GM06990 (cell line): Measurements from ENCODE around the gene CWC22.

Experiments used
- DNase-seq: peaks from one replicate; pipeline ENCODE4 v3.0.0-alpha.2; 2011; ENCODE audit not compliant: insufficient read length; ENCODE audit errors: extremely low read depth
- H3K27me3 ChIP-seq: replicated peaks from 2 replicates; pipeline ENCODE4 v1.6.0; 2011; ENCODE audit warnings: low read length; ENCODE audit not compliant: control insufficient read depth, insufficient read depth
- H3K36me3 ChIP-seq: 2 replicates; pipeline ENCODE4 v1.5.1; 2011; ENCODE audit warnings: low read length; ENCODE audit not compliant: control insufficient read depth, insufficient read depth
- H3K4me3 ChIP-seq: replicated peaks from 2 replicates; pipeline ENCODE4 v1.5.1; 2011; ENCODE audit warnings: low read depth, mild to moderate bottlenecking, control low read depth, low read length
- TF ChIP-seq, protein P1 (sequence below): IDR thresholded peaks from 2 replicates; pipeline ENCODE4 v1.5.1; 2011; ENCODE audit warnings: low read length, control low read depth, mild to moderate bottlenecking, inconsistent platforms; ENCODE audit not compliant: insufficient read depth, poor library complexity, severe bottlenecking

Gene CWC22

DNA sequence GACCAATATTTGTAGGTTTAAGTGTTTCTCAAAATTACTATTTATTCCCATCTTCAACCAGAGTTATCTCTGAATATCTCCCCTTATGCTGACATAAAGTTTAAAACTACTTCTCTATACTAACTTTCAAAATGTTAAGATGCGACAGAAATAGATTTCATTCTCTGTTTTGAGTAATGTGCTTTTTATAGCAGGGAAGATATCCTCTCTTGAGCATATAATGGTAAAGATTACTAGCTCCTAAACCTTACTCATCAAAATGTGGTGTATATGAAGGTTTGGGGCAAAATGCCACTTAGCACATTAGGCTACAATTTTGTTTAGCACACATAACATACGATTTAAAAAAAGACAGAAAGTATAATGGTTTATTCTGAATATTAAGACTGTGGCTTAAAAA lies 54.4 kb downstream of the CWC22 start:
- peak; percentile 21 for DNase-seq
- H3K4me3 ChIP-seq = no peak overlapping the region
- H3K27me3 ChIP-seq = no peaks in the 10 kb centered on the region
- H3K36me3 ChIP-seq = peaks cover 1% of the 10 kb centered on the region; the same call in 1 of the 2 replicates
- TF ChIP-seq, protein P1, sequence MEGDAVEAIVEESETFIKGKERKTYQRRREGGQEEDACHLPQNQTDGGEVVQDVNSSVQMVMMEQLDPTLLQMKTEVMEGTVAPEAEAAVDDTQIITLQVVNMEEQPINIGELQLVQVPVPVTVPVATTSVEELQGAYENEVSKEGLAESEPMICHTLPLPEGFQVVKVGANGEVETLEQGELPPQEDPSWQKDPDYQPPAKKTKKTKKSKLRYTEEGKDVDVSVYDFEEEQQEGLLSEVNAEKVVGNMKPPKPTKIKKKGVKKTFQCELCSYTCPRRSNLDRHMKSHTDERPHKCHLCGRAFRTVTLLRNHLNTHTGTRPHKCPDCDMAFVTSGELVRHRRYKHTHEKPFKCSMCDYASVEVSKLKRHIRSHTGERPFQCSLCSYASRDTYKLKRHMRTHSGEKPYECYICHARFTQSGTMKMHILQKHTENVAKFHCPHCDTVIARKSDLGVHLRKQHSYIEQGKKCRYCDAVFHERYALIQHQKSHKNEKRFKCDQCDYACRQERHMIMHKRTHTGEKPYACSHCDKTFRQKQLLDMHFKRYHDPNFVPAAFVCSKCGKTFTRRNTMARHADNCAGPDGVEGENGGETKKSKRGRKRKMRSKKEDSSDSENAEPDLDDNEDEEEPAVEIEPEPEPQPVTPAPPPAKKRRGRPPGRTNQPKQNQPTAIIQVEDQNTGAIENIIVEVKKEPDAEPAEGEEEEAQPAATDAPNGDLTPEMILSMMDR = no peak

DNA sequence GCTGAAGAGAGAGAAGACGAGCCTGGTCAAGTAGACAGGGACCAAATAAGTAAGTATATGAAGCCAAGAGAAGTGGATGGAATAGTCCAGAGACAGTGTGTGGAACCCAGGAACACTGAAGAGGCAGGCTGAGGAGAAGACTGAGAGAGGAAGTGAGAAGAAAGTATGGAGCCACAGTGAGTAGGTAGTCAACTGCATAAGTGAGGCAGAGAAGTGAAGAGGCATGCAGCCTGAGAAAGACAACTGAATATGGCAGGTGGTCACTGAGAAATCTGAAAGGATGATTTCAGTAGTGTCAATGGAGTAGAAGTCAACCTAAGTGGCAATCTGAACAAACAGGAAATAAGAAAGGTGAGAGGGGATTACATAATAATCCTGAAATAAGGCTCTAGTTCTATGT lies 55.4 kb downstream of the CWC22 start:
- no peak for DNase-seq
- TF ChIP-seq, protein P1 = no peak
- no peak overlapping the region for H3K4me3 ChIP-seq
- no peaks in the 10 kb centered on the region for H3K27me3 ChIP-seq
- peaks cover 4% of the 10 kb centered on the region for H3K36me3 ChIP-seq

DNA sequence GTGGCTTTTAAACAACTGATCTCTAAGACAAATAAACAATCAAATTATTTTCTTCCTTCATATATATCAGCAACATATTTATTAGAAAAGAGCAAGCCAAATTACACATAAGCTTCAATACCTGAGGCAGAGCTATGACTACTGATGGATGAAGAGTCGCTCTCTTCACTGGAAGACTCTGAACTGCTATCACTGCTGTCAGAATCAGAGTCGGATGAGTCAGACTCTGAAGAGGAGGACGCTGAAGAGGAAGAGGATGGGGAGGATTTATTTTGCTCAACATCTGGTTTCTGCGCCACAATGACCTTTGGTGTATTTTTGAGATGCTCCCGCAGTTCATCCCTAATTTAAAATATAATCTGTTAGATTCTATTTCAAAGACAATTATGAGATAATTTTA lies 56.7 kb downstream of the CWC22 start:
- Histone ChIP-seq H3K27me3 (no peaks in the 10 kb centered on the region), H3K4me3 (no peak overlapping the region), H3K36me3 (peaks cover 4% of the 10 kb centered on the region)
- TF ChIP-seq, protein P1 = no peak
- DNase-seq = no peak

DNA sequence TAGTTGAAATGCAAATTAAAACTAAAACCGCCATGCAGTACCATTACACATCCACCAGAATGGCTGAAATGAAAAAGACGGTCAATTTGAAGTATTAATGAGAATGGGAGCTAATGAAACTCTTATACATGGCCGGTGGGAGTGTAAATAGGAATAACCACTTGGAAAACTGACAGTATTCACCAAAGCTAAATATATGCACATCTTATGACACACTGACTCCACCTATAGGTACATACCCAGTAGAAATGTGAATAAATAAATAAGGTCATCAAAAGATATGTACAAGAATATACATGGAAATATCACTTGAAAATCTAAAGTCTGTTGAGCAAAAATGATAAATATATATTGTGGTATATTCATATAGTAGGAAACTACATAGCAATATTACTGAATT lies 57.7 kb downstream of the CWC22 start:
- TF ChIP-seq, protein P1 = no peak
- DNase-seq = no peak
- no peak overlapping the region for H3K4me3 ChIP-seq
- no peaks in the 10 kb centered on the region for H3K27me3 ChIP-seq
- H3K36me3 ChIP-seq = peaks cover 4% of the 10 kb centered on the region

DNA sequence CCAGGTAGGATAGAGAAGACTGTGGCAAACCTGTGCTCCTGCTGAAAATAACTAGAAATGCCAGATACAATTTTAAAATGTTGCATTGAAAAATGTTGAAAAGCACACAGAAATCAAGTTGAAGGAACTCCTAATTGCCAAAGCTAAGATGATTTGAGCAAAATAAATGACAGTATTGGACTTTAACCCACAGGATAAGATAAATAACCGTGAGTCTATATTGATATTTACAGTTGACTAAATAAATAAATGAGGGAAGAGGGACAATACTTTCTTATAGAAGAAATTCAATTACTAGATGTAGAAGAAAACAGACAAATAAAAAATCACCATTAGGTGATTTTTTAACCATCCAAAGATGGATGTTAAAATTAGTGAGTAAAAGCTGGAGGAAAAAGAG lies 59.0 kb downstream of the CWC22 start:
- DNase-seq = no peak
- H3K27me3 ChIP-seq = no peaks in the 10 kb centered on the region
- peaks cover 6% of the 10 kb centered on the region for H3K36me3 ChIP-seq
- TF ChIP-seq, protein P1 = no peak
- no peak overlapping the region for H3K4me3 ChIP-seq

DNA sequence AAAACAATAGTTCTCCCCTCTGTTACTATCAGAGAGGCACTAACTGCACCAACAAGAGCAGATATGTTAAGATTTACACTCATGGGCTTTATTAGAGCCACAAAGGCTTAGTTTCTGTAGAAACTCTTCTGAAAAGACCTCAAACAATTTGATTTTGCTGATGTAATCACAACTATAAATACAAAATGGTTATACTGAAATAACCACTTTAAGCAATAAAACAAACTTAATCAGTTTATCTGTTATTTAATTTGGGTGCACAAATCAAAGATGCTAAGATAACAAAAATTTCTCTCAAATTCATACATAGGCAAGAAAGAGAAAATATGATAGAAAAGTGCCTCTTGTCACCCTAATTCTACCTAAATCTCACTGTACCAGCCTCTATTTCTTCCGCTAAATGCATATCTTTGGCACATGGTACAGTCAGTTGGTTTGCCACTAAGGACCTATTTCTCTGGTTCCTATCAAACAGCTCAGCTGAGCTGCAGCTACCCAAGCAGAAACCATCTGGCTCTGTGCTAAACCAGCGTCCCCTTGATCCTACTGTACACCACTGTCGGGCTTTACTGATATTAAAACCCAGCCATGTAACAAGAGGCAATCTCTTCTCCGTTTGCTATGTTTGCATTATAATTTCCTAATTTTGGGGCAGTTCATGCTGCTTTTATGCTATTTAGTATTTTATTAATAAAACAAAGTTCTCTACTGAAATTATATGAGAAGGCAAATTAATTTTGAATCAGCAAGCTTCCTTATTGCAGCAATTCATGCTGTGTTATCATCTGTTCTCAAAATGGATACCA lies 60.1 kb downstream of the CWC22 start:
- DNase-seq = no peak
- Histone ChIP-seq H3K4me3 (no peak overlapping the region), H3K36me3 (peaks cover 6% of the 10 kb centered on the region), H3K27me3 (no peaks in the 10 kb centered on the region)
- TF ChIP-seq, protein P1 = no peak
